ENCODE measurements around the gene CTIF. TPM values are rescaled to one million over a fixed set of nuclear protein-coding genes. Genes with fewer than 3 reads are reported as not detected.

CTIF gene
- total and polyA plus RNA-seq, 2 experiments from 2014 or later = 22.1 to 27.9 TPM

DNA sequence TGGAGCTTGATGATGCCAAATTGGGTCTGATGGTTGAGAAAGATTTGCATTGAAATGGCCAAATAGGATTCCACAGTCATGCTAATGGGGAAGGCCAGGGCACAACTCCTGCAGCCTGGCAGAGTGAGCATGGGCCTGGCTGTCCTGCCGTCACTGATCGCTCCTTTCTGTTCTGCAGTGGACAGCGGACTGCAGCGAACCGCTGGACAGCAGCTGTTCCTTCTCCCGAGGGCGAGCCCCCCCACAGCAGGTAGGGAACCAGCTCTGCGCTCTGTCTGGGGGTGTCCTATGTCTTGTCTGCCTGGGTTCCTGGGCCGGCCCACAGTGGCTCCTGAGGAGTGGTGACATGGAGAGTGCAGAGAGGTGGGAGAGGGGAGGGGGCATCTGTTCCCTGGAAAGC is 97.6 kb downstream of the CTIF start:
- TF ChIP-seq, protein P1, sequence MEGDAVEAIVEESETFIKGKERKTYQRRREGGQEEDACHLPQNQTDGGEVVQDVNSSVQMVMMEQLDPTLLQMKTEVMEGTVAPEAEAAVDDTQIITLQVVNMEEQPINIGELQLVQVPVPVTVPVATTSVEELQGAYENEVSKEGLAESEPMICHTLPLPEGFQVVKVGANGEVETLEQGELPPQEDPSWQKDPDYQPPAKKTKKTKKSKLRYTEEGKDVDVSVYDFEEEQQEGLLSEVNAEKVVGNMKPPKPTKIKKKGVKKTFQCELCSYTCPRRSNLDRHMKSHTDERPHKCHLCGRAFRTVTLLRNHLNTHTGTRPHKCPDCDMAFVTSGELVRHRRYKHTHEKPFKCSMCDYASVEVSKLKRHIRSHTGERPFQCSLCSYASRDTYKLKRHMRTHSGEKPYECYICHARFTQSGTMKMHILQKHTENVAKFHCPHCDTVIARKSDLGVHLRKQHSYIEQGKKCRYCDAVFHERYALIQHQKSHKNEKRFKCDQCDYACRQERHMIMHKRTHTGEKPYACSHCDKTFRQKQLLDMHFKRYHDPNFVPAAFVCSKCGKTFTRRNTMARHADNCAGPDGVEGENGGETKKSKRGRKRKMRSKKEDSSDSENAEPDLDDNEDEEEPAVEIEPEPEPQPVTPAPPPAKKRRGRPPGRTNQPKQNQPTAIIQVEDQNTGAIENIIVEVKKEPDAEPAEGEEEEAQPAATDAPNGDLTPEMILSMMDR (IDR thresholded peaks at IDR 0.05; ENCODE audit: poor library complexity) = no peak
- TF ChIP-seq EZH2phosphoT487 (IDR thresholded peaks at IDR 0.05; ENCODE audit: low read depth, severe bottlenecking, unreplicated experiment) = no peak
- no peak for TF ChIP-seq EZH2 (IDR thresholded peaks at IDR 0.05; ENCODE audit: borderline replicate concordance)
- no peak overlapping the region for H3K4me2 ChIP-seq
- WGBS (ENCODE audit: low lambda C conversion rate, missing lambda C conversion rate) = 93% methylated on average over 9 of the region's 9 CpGs
- peaks cover 5% of the 10 kb centered on the region for H3K79me2 ChIP-seq
- H4K20me1 ChIP-seq (ENCODE audit: insufficient read depth, poor library complexity, severe bottlenecking) = no peaks in the 10 kb centered on the region
- H3K27ac ChIP-seq = no peak overlapping the region
- no peak overlapping the region for H2AFZ ChIP-seq
- H3K9me2 ChIP-seq (replicated peaks; ENCODE audit: insufficient read depth) = no peaks in the 10 kb centered on the region
- no peak overlapping the region for H3K4me3 ChIP-seq
- H3K27me3 ChIP-seq = no peaks in the 10 kb centered on the region
- DNase-seq (ENCODE audit: low spot score) = no peak
- H3K4me1 ChIP-seq (ENCODE audit: insufficient read depth) = no peaks in the 10 kb centered on the region
- no peaks in the 10 kb centered on the region for H3K36me3 ChIP-seq (replicated peaks; ENCODE audit: insufficient read depth, low read depth)
- no peaks in the 10 kb centered on the region for H3K9me3 ChIP-seq (ENCODE audit: low read depth)

DNA sequence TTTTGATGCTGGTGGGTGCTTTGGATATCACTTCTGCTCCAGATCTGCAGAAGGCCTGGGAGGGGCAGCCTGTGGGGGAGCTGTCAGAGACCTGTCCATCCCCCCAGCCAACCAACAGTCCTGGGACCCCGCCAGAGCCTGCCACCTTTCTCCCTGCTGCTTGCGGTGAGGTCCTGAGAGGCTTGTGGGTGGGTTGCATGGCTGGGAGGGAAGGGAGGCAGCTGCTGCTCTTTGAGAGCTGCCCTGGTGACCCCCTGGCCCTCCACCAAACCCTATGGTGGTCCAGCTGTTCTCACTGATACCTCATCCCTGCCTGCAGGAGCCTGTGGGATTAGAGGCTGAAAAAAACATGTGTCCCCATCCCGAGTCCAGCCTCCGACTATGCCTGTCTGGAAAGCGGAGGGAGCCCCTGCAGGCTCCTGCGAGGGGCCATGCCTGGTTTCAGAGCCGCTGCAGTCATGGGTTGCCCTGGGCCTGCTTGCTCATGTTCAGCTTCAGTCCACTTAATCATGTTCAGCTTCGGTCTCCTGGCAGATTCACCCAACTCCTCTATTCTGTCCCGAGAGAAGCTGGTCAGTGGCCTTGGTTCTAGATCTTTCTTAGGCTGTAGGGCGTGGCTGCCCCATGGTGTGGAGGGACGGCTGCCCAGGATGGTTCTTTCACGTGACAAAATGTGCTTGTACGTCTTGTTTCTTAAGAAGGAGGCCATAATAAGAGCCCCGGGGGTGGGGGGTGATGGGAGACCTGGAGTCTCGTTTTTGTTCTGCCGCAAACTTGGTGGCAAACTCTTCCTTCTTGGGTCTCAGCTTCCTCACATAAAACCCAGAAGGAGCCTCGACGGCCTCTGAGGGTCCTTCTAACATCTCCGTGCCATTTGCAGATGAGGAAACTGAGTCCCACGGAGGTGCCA is 98.5 kb downstream of the CTIF start:
- no peak for DNase-seq (ENCODE audit: low spot score)
- Histone ChIP-seq H3K27ac (no peak overlapping the region), H3K79me2 (peaks cover 5% of the 10 kb centered on the region), H4K20me1 (ENCODE audit: insufficient read depth, poor library complexity, severe bottlenecking) (no peaks in the 10 kb centered on the region), H3K27me3 (no peaks in the 10 kb centered on the region), H3K4me3 (no peak overlapping the region), H3K4me2 (no peak overlapping the region), H3K9me3 (ENCODE audit: low read depth) (no peaks in the 10 kb centered on the region), H3K36me3 (replicated peaks; ENCODE audit: insufficient read depth, low read depth) (no peaks in the 10 kb centered on the region), H3K9me2 (replicated peaks; ENCODE audit: insufficient read depth) (no peaks in the 10 kb centered on the region), H2AFZ (no peak overlapping the region), H3K4me1 (ENCODE audit: insufficient read depth) (no peaks in the 10 kb centered on the region)
- WGBS (ENCODE audit: low lambda C conversion rate, missing lambda C conversion rate) = 97% methylated on average over 20 of the region's 20 CpGs
- no peak for TF ChIP-seq EZH2 (IDR thresholded peaks at IDR 0.05; ENCODE audit: borderline replicate concordance)
- TF ChIP-seq, protein P1 (IDR thresholded peaks at IDR 0.05; ENCODE audit: poor library complexity) = no peak
- no peak for TF ChIP-seq EZH2phosphoT487 (IDR thresholded peaks at IDR 0.05; ENCODE audit: low read depth, severe bottlenecking, unreplicated experiment)

DNA sequence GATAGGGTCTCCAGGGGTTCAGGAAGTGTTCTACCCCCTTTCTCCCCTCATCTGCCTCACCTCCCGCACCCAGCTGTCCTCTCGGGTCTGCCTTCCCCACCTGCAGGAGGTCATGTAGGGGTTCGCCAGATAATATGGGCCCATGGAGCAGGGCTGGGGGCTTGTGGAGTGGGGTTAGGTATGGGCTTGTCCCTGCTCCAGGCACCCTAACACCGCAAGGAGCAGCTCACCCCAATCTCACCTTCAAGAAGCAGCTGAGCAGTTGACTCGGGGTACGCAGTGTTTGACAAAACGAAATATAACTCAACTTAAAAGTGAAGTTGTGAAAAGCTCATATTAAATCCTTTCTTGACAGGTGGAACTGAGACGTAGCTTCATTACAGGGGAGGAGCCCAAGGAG is 99.6 kb downstream of the CTIF start:
- DNase-seq (ENCODE audit: low spot score) = no peak
- Histone ChIP-seq H3K9me2 (replicated peaks; ENCODE audit: insufficient read depth) (no peaks in the 10 kb centered on the region), H3K27ac (no peak overlapping the region), H3K4me2 (no peak overlapping the region), H3K4me1 (ENCODE audit: insufficient read depth) (no peaks in the 10 kb centered on the region), H3K9me3 (ENCODE audit: low read depth) (no peaks in the 10 kb centered on the region), H3K27me3 (no peaks in the 10 kb centered on the region), H3K36me3 (replicated peaks; ENCODE audit: insufficient read depth, low read depth) (no peaks in the 10 kb centered on the region), H3K79me2 (peaks cover 5% of the 10 kb centered on the region), H4K20me1 (ENCODE audit: insufficient read depth, poor library complexity, severe bottlenecking) (no peaks in the 10 kb centered on the region), H3K4me3 (no peak overlapping the region), H2AFZ (no peak overlapping the region)
- WGBS (ENCODE audit: low lambda C conversion rate, missing lambda C conversion rate) = 100% methylated on average over 8 of the region's 8 CpGs
- TF ChIP-seq, protein P1 (IDR thresholded peaks at IDR 0.05; ENCODE audit: poor library complexity) = no peak
- TF ChIP-seq EZH2phosphoT487 (IDR thresholded peaks at IDR 0.05; ENCODE audit: low read depth, severe bottlenecking, unreplicated experiment) (no peak), EZH2 (IDR thresholded peaks at IDR 0.05; ENCODE audit: borderline replicate concordance) (no peak)

Data from hepatocyte (in vitro differentiated cells).